ENCODE data around the gene GPR156. TPM values are rescaled to one million over a fixed set of nuclear protein-coding genes. Genes with fewer than 3 reads are reported as not detected.

The GPR156 gene
- total and polyA plus RNA-seq, 10 of the 15 experiments (the other 5 are each of a cell fraction or from before 2014, with no cell fraction given), result 0.08 to 0.15 (median 0.11) TPM; not detected in 6

- TF ChIP-seq E2F4 (IDR thresholded peaks at IDR 0.05; ENCODE audit: low read depth, low read length) (no peak), NR2C1 (IDR thresholded peaks at IDR 0.05) (no peak)
These were observed 111.9 kb downstream of the GPR156 start (continued) for GRCh38 chr3:120173056-120173675.

- in situ Hi-C loops (cut with MboI), result no loop called here
- Histone ChIP-seq H3K36me3 (ENCODE audit: control insufficient read depth in 2 of 2, insufficient read depth in 2 of 2, low read length in 1 of 2) (no peaks in the 10 kb centered on the region), H3K27me3 (replicated peaks in 1 of 2; ENCODE audit: control insufficient read depth in 2 of 2, insufficient read depth in 2 of 2, low read length in 1 of 2) (no peaks in the 10 kb centered on the region; a peak in 1 of 4 replicates), H3K4me2 (ENCODE audit: control insufficient read depth, insufficient read depth) (no peak overlapping the region), H3K4me1 (ENCODE audit: control insufficient read depth, insufficient read depth, low read length) (no peaks in the 10 kb centered on the region), H3K9me3 (replicated peaks; ENCODE audit: control insufficient read depth, insufficient read depth, low read length) (no peaks in the 10 kb centered on the region), H4K20me1 (ENCODE audit: control insufficient read depth, insufficient read depth) (no peaks in the 10 kb centered on the region), H3K79me2 (ENCODE audit: control insufficient read depth, insufficient read depth, low read length) (no peaks in the 10 kb centered on the region), H2AFZ (ENCODE audit: control insufficient read depth, low read depth, low read length) (no peak overlapping the region), H3K27ac (ENCODE audit: control insufficient read depth, insufficient read depth) (no peak overlapping the region), H3K4me3 (no peak overlapping the region), H3K9ac (ENCODE audit: control insufficient read depth, insufficient read depth, low read length) (no peak overlapping the region)
- no peak for DNase-seq (ENCODE audit: low read depth, low spot score)
- no peak for FAIRE-seq
- ChIA-PET POLR2A (no interaction called here), SMC1A (ENCODE audit: uncharacterized antibody, unreplicated experiment) (no interaction called here), RAD21 (ENCODE audit: unreplicated experiment) (no interaction called here), CTCF (interaction anchor here (1.2 kb wide), 1 partner anchor 280 kb away, joined by 3 read pairs; no protein-coding TSS in a partner anchor)
- intact Hi-C loops (cut with micrococcal nuclease; ENCODE audit: unreplicated experiment), result no loop called here
- no peak for TF ChIP-seq GATAD2B (conservative IDR thresholded peaks at IDR 0.05; ENCODE audit: low read depth)
- no peak for TF ChIP-seq SMC3 (IDR thresholded peaks at IDR 0.05; ENCODE audit: borderline replicate concordance, low read length)
- TF ChIP-seq IRF4 (IDR thresholded peaks at IDR 0.05; ENCODE audit: low read depth, low read length), result no peak
- no peak for TF ChIP-seq STAT1 (conservative IDR thresholded peaks at IDR 0.05)
- no peak for TF ChIP-seq MEF2A (IDR thresholded peaks at IDR 0.05; ENCODE audit: insufficient read depth, low read depth, low read length)
- no peak for TF ChIP-seq KLF5 (IDR thresholded peaks at IDR 0.05; ENCODE audit: partially characterized antibody)
- TF ChIP-seq RAD51 (IDR thresholded peaks at IDR 0.05), result no peak
- no peak for TF ChIP-seq RUNX3 (IDR thresholded peaks at IDR 0.05; ENCODE audit: low read length)
- TF ChIP-seq ZBTB11 (CRISPR knock-in tag; IDR thresholded peaks at IDR 0.05), result no peak
- TF ChIP-seq CBX3 (IDR thresholded peaks at IDR 0.05; ENCODE audit: borderline replicate concordance, low read depth), result no peak
- TF ChIP-seq REST (IDR thresholded peaks at IDR 0.05; ENCODE audit: low read depth, low read length), result no peak
- no peak for TF ChIP-seq LARP7 (IDR thresholded peaks at IDR 0.05)
- no peak for TF ChIP-seq YBX1 (IDR thresholded peaks at IDR 0.05)
- no peak for ATAC-seq
- 45% methylated on average over 6 of the region's 6 CpGs for WGBS (ENCODE audit: insufficient coverage, insufficient replicate concordance, low lambda C conversion rate, missing lambda C conversion rate)
- BruUV-seq (replicated peaks), result no TSS peak
These were observed 113.0 kb downstream of the GPR156 start for GRCh38 chr3:120172070-120172469.

All from GM12878 (cell line).